Neuronal stem cell (in vitro differentiated cells): Measurements from ENCODE around the gene FAM174A.

Experiments used
- DNase-seq: peaks from one replicate; pipeline ENCODE4 v3.0.0-alpha.2; 2013; ENCODE audit warnings: low spot score
- H2AFZ ChIP-seq: one replicate; pipeline ENCODE4 v1.6.1; 2013; ENCODE audit warnings: mild to moderate bottlenecking, low read length, inconsistent platforms
- H2AK5ac ChIP-seq: 2 replicates; pipeline ENCODE4 v1.6.1; 2013; ENCODE audit warnings: low read depth, mild to moderate bottlenecking, inconsistent platforms, low read length, moderate library complexity, mixed read lengths
- H2BK120ac ChIP-seq: 2 replicates; pipeline ENCODE4 v1.6.1; 2013; ENCODE audit warnings: low read depth, mild to moderate bottlenecking, inconsistent platforms, low read length, moderate library complexity, mixed read lengths
- H2BK12ac ChIP-seq: one replicate; pipeline ENCODE4 v1.6.1; 2013; ENCODE audit warnings: low read length, inconsistent platforms
- H2BK15ac ChIP-seq: 2 replicates; pipeline ENCODE4 v1.6.1; 2013; ENCODE audit warnings: mild to moderate bottlenecking, low read length, inconsistent platforms, mixed read lengths
- H2BK5ac ChIP-seq: one replicate; pipeline ENCODE4 v1.6.1; 2013; ENCODE audit warnings: inconsistent platforms, mild to moderate bottlenecking, low read length, moderate library complexity
- H3K14ac ChIP-seq: one replicate; pipeline ENCODE4 v1.6.1; 2013; ENCODE audit warnings: low read length, inconsistent platforms
- H3K18ac ChIP-seq: 2 replicates; pipeline ENCODE4 v1.6.1; 2013; ENCODE audit warnings: low read length, inconsistent platforms
- H3K23ac ChIP-seq: 2 replicates; pipeline ENCODE4 v1.6.1; 2013; ENCODE audit warnings: low read depth, mild to moderate bottlenecking, mixed read lengths, low read length, inconsistent platforms; ENCODE audit not compliant: poor library complexity
- H3K27ac ChIP-seq: replicated peaks from 3 replicates; pipeline ENCODE4 v1.5.1; 2013; ENCODE audit warnings: low read length, inconsistent platforms
- H3K27me3 ChIP-seq, 3 experiments: 2 replicates each; pipeline ENCODE4 v1.6.1; 2013; ENCODE audit warnings: low read length in 3 of 3, mild to moderate bottlenecking in 2 of 3, inconsistent platforms in 1 of 3, low read depth in 1 of 3, mixed read lengths in 1 of 3, moderate library complexity in 1 of 3; ENCODE audit not compliant: control insufficient read depth in 3 of 3, insufficient read depth in 3 of 3
- H3K36me3 ChIP-seq, 2 donors: replicated peaks in 1 of 2; 2 replicates each; pipeline ENCODE4 v1.6.1; 2013; ENCODE audit warnings: low read length in 2 of 2; ENCODE audit not compliant: control insufficient read depth in 2 of 2, insufficient read depth in 2 of 2
- H3K4ac ChIP-seq: 2 replicates; pipeline ENCODE4 v1.6.1; 2013; ENCODE audit warnings: inconsistent platforms, mild to moderate bottlenecking, low read length, moderate library complexity
- H3K4me1 ChIP-seq, 2 donors: 1 replicate in 1 of 2; 2 replicates in 1 of 2; pipeline ENCODE4 v1.6.1; 2013; ENCODE audit warnings: low read length in 2 of 2, low read depth in 1 of 2; ENCODE audit not compliant: control insufficient read depth in 2 of 2, insufficient read depth in 1 of 2
- H3K4me2 ChIP-seq: one replicate; pipeline ENCODE4 v1.6.1; 2013; ENCODE audit warnings: mild to moderate bottlenecking, low read length, inconsistent platforms; ENCODE audit not compliant: insufficient read depth, poor library complexity, severe bottlenecking
- H3K4me3 ChIP-seq, 2 donors: 2 replicates each; pipeline ENCODE4 v1.5.1; 2013; ENCODE audit warnings: low read length in 2 of 2, mild to moderate bottlenecking in 2 of 2, inconsistent platforms in 1 of 2, moderate library complexity in 1 of 2
- H3K79me1 ChIP-seq: one replicate; pipeline ENCODE4 v1.6.1; 2013; ENCODE audit warnings: low read depth, mild to moderate bottlenecking, inconsistent platforms, low read length, moderate library complexity
- H3K9ac ChIP-seq: one replicate; pipeline ENCODE4 v1.6.1; 2013; ENCODE audit warnings: mild to moderate bottlenecking, low read depth, low read length, inconsistent platforms; ENCODE audit not compliant: poor library complexity
- H3K9me3 ChIP-seq, 2 donors: replicated peaks in 1 of 2; 2 replicates each; pipeline versions ENCODE3 to v1.6.1; 2013; ENCODE audit warnings: low read length in 2 of 2, mild to moderate bottlenecking in 2 of 2, inconsistent platforms in 1 of 2, low read depth in 1 of 2, mixed read lengths in 1 of 2, moderate library complexity in 1 of 2; ENCODE audit not compliant: control insufficient read depth in 2 of 2, insufficient read depth in 1 of 2
- H4K8ac ChIP-seq: one replicate; pipeline ENCODE4 v1.6.1; 2013; ENCODE audit warnings: low read depth, mild to moderate bottlenecking, inconsistent platforms, low read length, moderate library complexity
- H4K91ac ChIP-seq: one replicate; pipeline ENCODE4 v1.6.1; 2013; ENCODE audit warnings: low read length, low read depth, mild to moderate bottlenecking, inconsistent platforms; ENCODE audit not compliant: poor library complexity
- WGBS, 2 donors: extraction: QIAGEN DNeasy Blood & Tissue Kit; methylation state at CpG; one replicate each; pipeline ENCODE4 v1.1.7; 2013; ENCODE audit warnings: missing lambda C conversion rate in 2 of 2, mixed read lengths in 1 of 2; ENCODE audit not compliant: insufficient read length in 2 of 2, insufficient replicate concordance in 1 of 2; ENCODE audit errors: extremely low coverage in 2 of 2; 5-methylcytosine and 5-hydroxymethylcytosine counted together

Gene FAM174A

GRCh38 chr5:100553209-100553608, 18.0 kb downstream of the FAM174A start:
- Histone ChIP-seq H4K8ac (no peak overlapping the region), H2AK5ac (no peak overlapping the region), H3K4ac (no peak overlapping the region), H3K9ac (no peak overlapping the region), H3K18ac (no peak overlapping the region), H2BK5ac (no peak overlapping the region), H3K79me1 (no peaks in the 10 kb centered on the region), H3K27me3 (no peaks in the 10 kb centered on the region), H3K4me3 (no peak overlapping the region), H2BK120ac (no peak overlapping the region), H3K9me3 (peaks cover 0 to 2% of the 10 kb centered on the region in 2 donors), H3K4me2 (no peak overlapping the region), H3K14ac (no peak overlapping the region), H3K36me3 (no peaks in the 10 kb centered on the region), H2BK12ac (no peak overlapping the region), H2AFZ (no peak overlapping the region), H3K23ac (no peak overlapping the region), H3K4me1 (no peaks in the 10 kb centered on the region), H2BK15ac (no peak overlapping the region), H3K27ac (no peak overlapping the region), H4K91ac (no peak overlapping the region)
- no peak for DNase-seq

- no CpG with 5 or more reads among the region's 1 CpG for WGBS, 2 donors
- H3K18ac ChIP-seq = no peak overlapping the region
- H3K36me3 ChIP-seq = peaks cover 0 to 31% of the 10 kb centered on the region in 2 donors
- no peak overlapping the region for H4K91ac ChIP-seq
- no peak overlapping the region for H2BK120ac ChIP-seq
- no peak overlapping the region for H2AK5ac ChIP-seq
- H2BK15ac ChIP-seq = no peak overlapping the region
- no peak overlapping the region for H3K27ac ChIP-seq
- no peaks in the 10 kb centered on the region for H3K9me3 ChIP-seq
- no peak overlapping the region for H3K4me3 ChIP-seq
- H2BK12ac ChIP-seq = no peak overlapping the region
- H3K9ac ChIP-seq = no peak overlapping the region
- H3K4ac ChIP-seq = no peak overlapping the region
- H3K79me1 ChIP-seq = no peaks in the 10 kb centered on the region
- H3K14ac ChIP-seq = no peak overlapping the region
- H3K27me3 ChIP-seq = no peaks in the 10 kb centered on the region
- H3K4me1 ChIP-seq = no peaks in the 10 kb centered on the region
- DNase-seq = no peak
- H3K23ac ChIP-seq = no peak overlapping the region
- H2AFZ ChIP-seq = no peak overlapping the region
- H2BK5ac ChIP-seq = no peak overlapping the region
- no peak overlapping the region for H4K8ac ChIP-seq
- no peak overlapping the region for H3K4me2 ChIP-seq
These were observed 25.7 kb downstream of the FAM174A start for GRCh38 chr5:100560860-100561259.

- H2AK5ac ChIP-seq = no peak overlapping the region
- no peak overlapping the region for H2BK15ac ChIP-seq
- no peak overlapping the region for H3K18ac ChIP-seq
- no peak overlapping the region for H3K9ac ChIP-seq
- H3K27me3 ChIP-seq = no peaks in the 10 kb centered on the region
- H3K14ac ChIP-seq = no peak overlapping the region
- H4K8ac ChIP-seq = no peak overlapping the region
- no peaks in the 10 kb centered on the region for H3K9me3 ChIP-seq
- H2BK5ac ChIP-seq = no peak overlapping the region
- DNase-seq = no peak
- H2BK120ac ChIP-seq = no peak overlapping the region
- H3K79me1 ChIP-seq = no peaks in the 10 kb centered on the region
- no peak overlapping the region for H3K23ac ChIP-seq
- H3K4me3 ChIP-seq = no peak overlapping the region
- H3K27ac ChIP-seq = no peak overlapping the region
- H2AFZ ChIP-seq = no peak overlapping the region
- no peak overlapping the region for H3K4me2 ChIP-seq
- no peak overlapping the region for H3K4ac ChIP-seq
- no peak overlapping the region for H2BK12ac ChIP-seq
- peaks cover 0 to 35% of the 10 kb centered on the region in 2 donors for H3K36me3 ChIP-seq
- no peaks in the 10 kb centered on the region for H3K4me1 ChIP-seq
- no peak overlapping the region for H4K91ac ChIP-seq
These were observed 27.6 kb downstream of the FAM174A start for GRCh38 chr5:100562821-100563220.

- Histone ChIP-seq H3K4me3 (no peak overlapping the region), H2BK15ac (no peak overlapping the region), H3K14ac (no peak overlapping the region), H3K18ac (no peak overlapping the region), H2BK120ac (no peak overlapping the region), H3K27ac (no peak overlapping the region), H4K91ac (no peak overlapping the region), H3K36me3 (peaks cover 0 to 35% of the 10 kb centered on the region in 2 donors), H3K9me3 (no peaks in the 10 kb centered on the region), H4K8ac (no peak overlapping the region), H3K9ac (no peak overlapping the region), H3K4me2 (no peak overlapping the region), H2AK5ac (no peak overlapping the region), H3K4ac (no peak overlapping the region), H2BK12ac (no peak overlapping the region), H3K4me1 (no peaks in the 10 kb centered on the region), H2BK5ac (no peak overlapping the region), H3K23ac (no peak overlapping the region), H2AFZ (no peak overlapping the region), H3K27me3 (no peaks in the 10 kb centered on the region), H3K79me1 (no peaks in the 10 kb centered on the region)
- no CpG with 5 or more reads among the region's 4 CpGs for WGBS, 2 donors
- no peak for DNase-seq
These were observed 31.4 kb downstream of the FAM174A start for GRCh38 chr5:100566382-100567141.
